NCI-H2081 (cell line): Measurements from ENCODE around the gene SIPA1L3.
"Not testable (repeated sequence)": the region's sequence is repeated elsewhere in the genome, so short reads cannot be mapped to it uniquely, and the experiment has no call there.

ENCODE experiments used
- DNase-seq, 2 experiments: peaks; one replicate each; lab custom pipeline; 2025; lab: John Stamatoyannopoulos, UW

Gene SIPA1L3

DNA sequence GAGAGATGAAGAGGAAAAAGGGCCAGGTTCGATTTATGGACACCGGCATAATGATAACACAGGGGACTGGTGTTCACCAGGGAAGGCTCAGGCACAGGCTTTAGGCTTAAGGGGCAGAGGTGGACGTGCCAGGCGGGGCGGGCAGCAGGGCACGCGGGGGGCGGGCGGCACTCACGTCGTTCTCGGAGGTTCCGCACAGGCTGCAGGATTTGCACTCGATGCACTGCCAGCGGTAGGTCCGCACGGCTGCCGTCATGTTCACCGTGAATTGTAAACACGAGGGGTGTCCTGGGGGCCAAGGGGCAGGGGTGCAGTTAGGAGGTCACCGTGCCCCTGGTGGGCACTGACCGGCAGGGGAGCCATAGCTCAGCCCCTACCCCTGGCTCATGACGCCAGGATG is 306.5 kb downstream of the SIPA1L3 start:
- no peak for DNase-seq

DNA sequence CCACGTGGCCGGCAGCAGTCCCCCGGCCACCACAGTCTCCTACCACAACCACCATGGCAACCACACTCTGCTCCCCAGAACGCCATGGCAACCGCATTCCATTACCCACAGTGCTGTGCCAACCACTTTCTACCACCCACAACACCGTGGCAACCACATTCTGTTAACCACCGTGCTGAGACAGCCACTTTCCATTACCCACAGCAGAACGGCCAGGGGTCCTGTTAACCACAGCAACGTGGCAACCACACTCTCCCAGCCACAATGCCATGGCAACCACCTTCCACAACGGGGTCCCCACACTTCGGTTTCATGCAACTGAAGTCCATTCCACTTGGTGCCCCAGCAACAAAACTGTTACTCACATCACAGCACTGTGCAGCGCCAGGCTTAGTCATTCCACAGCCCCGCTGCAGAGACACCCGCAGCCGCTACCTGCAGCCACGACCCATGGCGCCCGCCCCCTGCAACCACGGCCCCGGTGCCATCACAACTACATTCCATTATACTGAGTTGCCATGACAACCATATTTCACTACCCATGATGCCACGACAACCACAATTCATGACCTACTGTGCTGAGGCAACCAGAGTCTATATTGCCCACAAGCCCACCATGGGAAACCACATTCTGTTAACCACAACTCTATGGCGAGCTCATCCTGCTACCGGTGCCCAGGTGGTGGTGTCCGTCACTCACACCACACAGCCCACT is 307.1 kb downstream of the SIPA1L3 start:
- DNase-seq: no peak

DNA sequence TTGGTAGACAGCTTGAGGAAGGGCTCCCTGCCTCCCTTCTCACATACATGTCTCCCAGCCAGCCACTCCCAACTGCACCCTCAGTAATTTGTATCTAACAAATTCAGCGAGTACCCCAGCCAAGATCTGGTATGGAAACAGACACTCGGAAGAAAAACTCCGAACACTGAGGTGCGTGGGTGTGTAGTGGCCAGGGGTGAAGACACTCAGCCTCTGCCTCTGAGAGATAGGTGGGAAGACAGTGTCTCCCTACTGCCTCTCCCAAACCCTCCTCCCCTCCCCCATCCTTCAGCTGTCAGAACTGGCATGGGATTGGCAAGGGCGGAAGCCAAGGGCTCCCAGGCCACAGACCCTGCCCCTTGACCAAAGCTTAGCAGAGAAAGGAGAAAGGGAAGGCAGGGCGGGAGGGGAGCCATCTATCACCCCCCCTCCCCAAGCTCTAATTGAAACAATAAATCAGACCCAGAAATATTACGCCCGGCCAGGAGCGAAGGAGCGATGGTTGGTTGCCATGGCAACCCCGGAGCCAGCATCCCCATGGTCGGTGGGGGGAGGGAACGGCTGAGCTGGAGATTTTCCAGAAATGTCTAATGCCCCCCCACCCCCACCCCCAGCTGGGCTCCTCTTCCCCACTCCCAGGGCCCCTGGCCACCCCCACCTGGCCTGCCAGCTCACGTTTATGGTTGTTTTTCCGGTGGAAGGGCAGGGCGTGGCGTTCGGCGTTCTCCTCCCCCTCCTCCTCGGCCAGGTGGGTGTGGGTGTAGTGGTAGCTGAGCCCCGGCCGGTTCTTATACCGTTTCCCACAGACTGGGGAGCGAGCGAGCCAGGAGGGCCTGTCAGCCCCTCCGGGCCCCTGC is 310.0 kb downstream of the SIPA1L3 start:
- DNase-seq: no peak

DNA sequence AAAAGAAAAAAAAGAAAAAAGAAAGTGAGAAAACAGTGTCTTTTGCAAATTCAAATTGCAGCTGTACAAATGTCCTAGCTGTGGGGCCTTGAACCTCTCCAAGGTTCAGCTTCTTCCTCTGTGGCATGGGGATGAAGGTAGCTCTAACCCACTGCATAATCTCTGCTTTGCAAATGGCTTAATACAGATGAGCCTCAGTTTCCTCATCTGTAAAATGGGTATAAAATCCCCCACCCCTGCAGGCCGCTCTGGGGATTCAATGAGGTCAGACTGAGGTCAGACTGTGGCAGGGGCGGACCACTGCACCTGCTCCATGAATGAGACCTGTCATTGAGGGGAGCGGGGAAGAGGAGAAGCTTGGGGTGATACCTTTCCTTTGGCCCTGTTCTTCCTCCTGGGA is 311.2 kb downstream of the SIPA1L3 start:
- no peak for DNase-seq

DNA sequence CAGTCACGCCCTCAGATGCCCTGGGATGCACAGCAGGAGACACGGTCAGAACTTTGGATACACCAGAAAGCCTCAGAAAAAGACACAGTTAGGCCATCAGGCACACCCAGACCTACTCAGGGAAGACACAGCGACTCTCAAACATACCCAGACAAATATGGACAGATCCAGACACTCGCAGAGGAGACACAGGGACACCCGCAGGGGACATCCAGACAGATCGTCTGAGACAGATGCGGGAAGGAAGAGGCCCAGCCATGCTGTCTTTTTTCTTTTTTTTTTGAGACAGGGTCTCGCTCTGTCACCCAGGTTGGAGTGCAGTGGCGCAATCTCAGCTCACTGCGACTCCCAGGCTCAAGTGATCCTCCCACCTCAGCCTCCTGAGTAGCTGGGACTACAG is 312.2 kb downstream of the SIPA1L3 start:
- DNase-seq: no peak

DNA sequence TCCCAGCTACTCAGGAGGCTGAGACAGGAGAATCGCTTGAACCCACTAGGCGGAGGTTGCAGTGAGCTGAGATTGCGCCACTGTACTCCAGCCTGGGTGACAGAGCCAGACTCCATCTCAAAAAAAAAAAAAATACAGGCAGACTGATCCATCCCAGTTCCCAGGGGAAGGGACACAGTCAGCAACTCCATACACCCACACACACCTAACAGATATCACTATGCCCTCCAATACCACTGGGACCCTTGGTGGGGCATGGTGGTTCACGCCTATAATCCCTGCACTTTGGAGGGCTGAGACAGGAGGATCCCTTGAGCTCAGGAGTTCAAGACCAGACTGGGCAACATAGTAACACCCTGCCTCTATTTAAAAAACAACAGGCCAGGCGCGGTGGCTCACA is 314.4 kb downstream of the SIPA1L3 start:
- DNase-seq: no peak

DNA sequence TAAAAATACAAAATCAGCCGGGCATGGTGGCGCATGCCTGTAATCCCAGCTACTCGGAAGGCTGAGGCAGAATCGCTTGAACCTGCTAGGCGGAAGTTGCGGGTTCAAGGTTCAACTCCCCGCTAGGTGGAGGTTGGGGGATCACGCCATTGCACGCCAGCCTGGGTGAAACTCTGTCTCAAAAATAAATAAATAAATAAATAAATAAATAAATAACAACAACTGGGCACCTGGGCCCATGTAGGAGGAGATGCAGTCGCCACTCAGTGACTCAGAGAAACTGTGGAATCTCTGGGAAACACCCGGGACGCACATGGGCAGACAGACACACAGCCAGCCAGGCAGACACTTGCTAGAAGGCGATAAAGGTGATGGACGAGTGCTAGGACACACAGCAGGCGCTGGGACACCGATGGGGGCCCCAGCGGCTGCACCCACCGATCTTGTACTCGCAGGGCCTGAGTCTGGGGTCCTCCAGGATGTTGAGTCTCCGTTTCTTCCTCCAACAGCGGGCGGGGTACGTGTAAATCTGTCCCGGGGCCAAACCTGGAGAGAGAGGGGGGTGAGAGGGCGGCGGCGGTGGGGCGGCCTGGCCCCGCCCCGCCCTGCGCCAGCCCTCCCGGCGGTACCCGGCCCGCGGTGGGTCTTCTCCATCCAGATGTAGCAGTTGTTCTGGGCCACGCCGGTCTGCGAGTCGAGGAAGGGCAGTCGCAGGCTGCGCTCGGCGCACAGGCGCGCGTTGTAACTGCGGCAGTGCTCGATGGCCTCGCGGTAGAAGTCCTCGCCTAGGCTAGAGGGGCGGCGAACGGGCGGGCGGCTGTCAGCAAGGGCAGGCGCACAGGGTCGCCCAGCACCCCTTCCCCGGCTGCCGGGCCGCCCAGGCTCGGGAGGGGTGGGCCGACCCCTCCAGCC is 315.2 kb downstream of the SIPA1L3 start:
- no peak for DNase-seq

DNA sequence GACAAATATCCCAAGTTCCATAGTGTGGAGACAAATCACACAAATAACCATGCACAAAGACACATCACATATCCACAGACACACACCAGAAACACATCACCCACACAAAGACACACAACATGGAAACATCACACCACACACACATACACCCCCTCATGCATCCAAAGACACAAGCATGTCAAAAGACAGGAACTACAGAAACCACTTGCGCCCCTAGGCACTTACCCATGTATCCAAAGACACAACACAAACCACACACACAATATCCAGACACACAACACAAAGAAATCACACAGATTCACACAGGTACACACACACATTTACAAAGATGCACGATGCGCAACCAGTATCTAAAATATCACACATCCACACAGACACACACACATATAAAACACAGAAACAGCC is 316.1 kb downstream of the SIPA1L3 start:
- no peak for DNase-seq

DNA sequence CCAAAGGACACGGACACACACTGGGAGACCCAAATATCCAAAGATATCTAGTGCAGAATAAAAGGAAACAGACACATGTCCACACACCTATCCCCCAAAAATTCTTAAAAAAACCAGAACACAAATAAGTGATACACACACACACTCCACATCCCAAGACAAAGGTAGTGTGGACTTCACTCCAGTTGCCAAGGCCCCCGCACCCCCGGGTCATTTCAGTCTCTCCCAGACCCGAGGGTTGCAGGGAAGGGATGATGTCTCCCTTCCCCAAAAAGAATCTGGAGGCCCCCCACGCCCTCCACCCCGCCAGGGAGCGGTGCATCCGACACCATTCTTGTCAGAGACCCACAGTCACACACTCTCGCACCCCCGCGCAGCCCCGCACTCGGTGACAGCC is 316.6 kb downstream of the SIPA1L3 start:
- no peak for DNase-seq

DNA sequence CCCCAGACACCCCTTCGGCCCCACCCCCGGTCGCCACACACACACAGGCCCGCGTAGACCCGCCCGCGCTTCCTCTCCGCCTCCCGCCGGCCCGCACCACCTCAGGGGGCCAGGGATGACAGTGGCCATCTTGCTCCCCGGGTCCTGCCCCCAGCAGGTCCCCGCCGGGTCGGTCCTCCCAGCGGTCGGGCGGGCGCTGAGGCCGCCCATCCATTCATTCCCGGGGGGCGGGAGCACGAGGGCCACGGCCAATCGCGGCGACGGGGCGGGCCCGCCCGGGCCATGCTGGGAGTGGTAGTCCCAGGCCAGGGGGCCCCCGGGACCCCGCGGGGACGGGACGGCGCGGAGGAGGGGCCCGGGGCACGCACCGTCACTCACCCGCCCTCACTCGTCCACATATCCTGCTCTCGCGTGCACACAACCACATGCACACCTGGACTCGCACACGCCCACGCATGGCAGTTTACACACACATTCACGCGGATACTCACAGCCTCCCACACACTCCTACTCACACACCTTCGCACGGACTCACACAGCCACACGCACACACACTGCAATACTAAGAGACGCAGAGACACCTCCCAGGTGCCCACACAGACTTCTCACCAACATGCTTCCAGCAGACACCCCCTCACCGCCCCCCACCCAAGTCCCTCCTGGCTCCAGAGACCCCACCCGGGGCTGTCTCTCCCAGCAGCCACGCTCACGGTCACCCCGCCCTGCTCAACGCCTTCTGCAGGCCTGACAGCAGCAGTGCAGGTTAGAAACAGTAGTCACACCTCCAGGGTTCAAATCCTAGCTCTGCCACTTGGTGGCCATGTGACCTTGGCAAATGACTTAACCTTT is 317.2 kb downstream of the SIPA1L3 start, which contains the start of gene DPF1:
Gene DPF1 (minus strand): TSS at position 209 of the 849 bp plus-strand sequence. CDS start 80 bp downstream, at position 129.
- DNase-seq: peak; percentile 86

DNA sequence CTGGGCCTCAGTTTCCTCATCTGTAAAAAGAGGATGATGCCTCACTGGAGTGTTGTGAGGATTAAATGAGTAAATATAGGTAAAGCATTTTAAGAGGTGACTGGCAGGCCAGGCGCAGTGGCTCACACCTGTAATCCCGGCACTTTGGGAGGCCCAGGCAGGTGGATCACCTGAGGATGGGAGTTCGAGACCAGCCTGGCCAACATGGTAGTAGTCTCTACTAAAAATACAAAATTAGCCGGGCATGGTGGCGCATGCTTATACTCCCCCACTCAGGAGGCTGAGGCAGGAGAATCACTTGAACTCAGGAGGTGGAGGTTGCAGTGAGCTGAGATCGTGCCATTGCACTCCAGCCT is 317.8 kb downstream of the SIPA1L3 start:
- DNase-seq: not testable (repeated sequence)

DNA sequence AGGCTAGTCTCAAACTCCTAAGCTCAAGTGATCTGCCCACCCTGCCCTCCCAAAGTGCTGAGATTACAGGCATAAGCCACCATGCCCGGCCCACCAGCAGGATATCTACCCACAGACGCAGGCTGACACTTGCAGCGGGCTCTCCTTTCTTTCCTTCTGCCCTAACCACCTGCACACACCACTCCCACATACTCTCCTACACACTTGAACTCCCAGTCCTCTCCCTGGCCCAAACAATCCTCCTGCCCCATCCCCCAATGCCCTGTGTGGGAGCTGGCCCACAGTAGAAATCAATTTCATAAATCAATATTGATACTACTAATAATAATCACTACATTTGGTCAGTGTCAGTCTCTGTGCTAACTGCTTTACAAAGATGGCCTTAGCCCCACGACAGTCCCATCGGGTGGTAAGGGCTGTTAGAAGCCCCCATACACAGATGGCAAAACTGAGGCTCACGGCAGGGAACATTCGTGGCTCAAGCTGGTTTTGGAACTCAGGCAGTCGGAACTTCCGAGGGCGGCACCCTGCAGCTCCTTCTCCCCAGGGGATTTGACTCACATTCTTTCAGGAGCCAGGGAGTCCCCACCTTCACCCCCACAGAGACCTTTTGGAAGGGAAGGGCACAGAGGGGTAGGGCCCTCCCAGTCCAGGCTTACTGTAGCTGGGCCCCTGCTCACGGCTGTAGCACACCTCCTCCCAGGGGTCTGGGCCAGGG is 320.4 kb downstream of the SIPA1L3 start:
- DNase-seq: no peak

DNA sequence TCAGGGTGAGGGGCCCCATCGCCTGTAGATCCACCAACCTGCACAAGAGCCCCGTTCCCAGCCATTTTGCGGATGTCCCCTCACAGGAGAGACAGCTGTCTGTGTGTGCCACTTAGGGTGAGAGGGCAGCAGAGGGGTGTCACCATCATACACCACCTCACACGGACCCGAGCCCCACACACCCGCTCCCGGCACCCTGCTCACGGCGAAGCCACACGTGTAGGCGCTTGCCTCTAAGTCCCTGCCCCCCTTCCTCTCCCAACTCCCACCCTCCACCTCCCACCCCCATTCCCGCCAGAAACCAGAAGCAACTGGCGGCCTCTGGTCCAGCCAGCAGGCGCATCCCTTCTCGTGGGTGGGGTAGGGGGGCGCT is 321.0 kb downstream of the SIPA1L3 start:
- DNase-seq: no peak

DNA sequence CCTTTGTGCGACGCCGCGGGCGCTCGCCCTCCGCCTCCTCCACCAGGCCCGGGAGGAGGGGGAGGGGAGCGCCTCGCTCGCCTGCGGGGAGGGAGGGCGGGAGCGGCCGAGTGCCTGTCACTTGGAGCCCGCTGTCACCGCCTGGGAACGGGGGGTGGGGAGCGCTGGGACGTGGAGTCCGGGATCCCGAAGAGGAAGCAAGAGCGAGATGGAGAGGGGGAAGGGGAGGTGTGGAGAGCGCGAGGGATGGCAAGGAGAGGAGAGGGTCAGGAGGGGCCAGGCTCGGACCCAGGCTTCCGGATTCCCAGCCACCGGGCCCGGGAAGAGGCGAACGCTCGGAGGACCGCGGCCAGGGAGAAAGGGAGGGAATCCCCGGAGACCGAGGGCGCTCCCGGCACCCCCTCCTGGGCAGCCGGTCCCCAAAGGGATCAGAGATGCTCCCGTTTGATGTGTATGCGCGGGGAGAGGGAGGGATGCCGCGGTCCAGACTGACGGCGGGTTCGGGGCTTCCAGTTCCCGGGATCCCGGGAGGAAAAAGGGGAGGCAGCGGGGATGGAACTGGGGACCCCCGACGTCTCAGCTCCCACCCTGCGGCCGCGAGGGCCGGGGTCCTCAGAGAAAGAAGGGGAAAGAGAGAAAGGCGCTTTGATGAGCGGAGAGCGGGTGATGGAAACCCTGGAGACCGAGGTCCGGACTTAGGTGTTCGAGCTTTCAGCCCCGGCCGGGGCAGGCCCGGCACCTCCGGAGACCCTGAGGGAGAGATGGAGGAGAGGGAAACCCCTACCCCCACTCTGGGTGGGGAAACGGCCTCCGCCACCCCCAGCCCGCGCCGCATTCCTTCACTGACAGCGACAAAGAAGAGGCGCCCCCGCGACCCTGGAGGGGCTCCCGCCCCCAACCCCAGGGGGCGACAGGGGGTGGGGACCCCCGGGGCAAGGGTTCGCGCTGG is 321.8 kb downstream of the SIPA1L3 start:
- no peak for DNase-seq

DNA sequence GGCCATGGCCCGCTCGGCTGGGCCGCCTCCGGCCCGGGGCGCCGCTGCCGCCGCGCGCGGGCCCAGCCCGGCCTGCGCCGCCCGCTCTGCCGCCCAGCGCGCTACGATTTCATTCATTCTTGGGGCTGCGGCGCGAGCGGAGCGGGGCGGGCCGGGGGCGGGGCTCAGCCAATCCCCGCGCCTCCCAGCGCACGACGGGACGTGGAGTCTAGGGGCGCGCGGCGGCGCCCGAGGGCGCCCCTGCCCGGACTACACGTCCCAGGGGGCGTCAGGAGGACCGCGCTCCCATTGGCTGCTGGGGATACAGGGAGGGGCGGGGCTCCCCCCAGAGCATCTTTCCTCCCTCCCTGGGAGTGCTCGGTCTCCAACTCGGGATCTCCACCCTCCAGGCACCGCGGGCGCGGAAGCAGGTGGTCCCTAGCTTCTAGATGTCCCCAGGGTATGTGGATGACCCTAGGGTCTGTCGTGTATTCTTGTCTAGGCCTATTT is 322.6 kb downstream of the SIPA1L3 start:
- peak; percentile 69 to 76 for DNase-seq

DNA sequence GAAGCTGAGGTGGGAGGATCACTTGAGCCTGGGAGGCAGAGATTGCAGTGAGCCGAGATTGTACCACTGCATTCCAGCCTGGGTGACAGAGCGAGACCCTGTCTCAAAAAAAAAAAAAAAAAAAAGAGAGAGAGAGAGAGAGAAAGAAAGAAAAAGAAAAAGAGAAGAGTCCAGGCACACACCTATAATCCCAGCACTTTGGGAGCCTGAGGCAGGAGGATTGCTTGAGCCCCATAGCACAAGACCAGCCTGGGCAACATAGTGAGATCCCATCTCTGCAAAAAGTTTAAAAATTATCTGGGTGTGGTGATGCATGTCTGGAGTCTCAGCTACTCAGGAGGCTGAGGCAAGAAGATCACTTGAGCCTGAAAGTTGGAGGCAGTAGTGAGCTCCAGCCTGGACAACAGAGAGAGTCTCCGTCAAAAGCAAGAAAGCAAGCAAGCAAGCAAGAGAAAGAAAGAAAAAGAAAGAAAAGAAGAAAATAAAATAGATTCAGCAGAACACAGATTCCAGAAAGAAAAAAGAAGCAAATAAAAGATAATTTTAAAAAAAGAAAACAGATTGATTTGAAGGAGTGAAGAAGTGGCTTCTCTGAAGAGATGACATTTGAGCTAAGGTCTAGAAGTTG is 323.6 kb downstream of the SIPA1L3 start:
- DNase-seq: not testable (repeated sequence)

DNA sequence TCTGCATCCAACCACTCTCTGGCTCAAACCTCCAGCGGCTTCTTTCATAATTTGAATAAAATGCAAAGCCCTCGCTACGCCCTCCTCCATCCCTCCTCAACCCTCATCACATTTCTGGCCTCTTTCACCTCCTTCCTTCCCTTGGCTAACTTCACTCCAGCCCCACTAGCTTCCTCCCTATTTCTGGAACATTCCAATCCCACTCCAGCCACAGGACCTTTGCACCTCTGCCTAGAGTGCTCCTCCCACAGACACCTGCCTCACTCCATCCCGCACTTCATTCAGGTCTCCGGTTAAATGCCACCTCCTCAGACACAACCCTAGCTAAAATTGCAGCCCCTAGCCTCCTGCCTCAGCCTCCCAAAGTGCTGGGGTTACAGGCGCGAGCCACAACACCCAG is 324.9 kb downstream of the SIPA1L3 start:
- DNase-seq: no peak

DNA sequence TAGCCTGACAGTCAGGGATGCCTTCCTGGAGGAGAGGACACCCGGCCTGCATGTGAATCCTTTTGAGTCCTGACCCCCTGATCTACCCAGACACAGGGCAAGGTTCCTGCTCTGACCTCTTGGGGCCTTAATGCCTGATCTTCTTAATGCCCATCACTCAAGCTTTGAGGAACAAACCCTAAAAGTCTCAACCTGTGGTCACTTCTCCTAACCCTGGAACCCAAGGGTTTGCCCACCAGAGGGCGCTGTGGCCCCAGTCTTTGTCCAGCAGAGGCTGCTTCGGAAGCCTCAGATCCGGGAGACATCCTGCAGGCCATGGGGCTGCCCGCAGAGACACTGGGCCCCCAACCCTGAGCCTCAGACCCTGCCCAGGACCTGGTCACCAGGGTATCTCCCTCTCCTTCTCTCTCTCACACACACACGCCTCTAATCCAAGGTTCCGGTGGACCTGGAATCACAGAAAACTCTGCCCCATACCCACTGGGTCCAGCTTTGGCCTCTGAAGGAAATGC is 326.8 kb downstream of the SIPA1L3 start:
- peak; percentile 56 to 58 for DNase-seq

DNA sequence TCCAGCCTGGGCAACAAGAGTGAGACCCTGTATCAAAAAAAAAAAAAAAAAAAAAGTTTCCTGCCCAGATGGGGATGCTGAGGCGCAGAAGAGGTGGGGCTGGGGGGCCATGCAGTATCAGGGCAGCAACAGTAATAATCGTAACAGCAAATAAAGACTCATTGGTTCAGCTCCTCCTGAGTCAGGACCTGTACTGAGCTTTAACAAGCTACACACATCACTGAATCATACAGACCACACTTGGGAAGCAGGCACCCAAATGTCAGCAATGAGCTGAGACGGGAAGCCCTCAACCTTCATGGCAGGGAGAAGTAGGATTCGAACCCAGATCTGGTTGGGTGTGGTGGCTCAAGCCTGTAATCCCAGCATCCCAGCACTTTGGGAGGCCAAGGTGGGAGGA is 327.6 kb downstream of the SIPA1L3 start:
- no peak for DNase-seq
